NT2/D1 (cell line): ENCODE results near the gene TMEM164.

Experiments
- SUZ12 ChIP-seq: IDR thresholded peaks from 2 replicates; pipeline ENCODE4 v1.6.1; 2011; ENCODE audit not compliant: insufficient read length, insufficient read depth; ENCODE audit errors: extremely low read depth
- YY1 ChIP-seq: IDR thresholded peaks from 2 replicates; pipeline ENCODE4 v1.6.1; 2011; ENCODE audit not compliant: insufficient read length, insufficient read depth
- ZNF274 ChIP-seq: IDR thresholded peaks from 2 replicates; pipeline ENCODE4 v1.6.1; 2011; ENCODE audit warnings: mild to moderate bottlenecking, low read depth, low read length

GRCh38 chrX:110188701-110189558 lies 186.0 kb downstream of the TMEM164 start:
- TF ChIP-seq ZNF274 (no peak), YY1 (no peak), SUZ12 (no peak)
